Limb (tissue), 2 donors: ENCODE measurements around the gene AIG1.
"Not testable (repeated sequence)": the region's sequence is repeated elsewhere in the genome, so short reads cannot be mapped to it uniquely, and the experiment has no call there.

Experiments used
- DNase-seq, 2 donors: peaks; one replicate each; pipeline ENCODE4 v3.0.0-alpha.2; 2016; ENCODE audit errors: extremely low spot score in 2 of 2

The AIG1 gene

GRCh38 chr6:143325379-143326140, 264.9 kb downstream of the AIG1 start:
- DNase-seq, result no peak

DNA sequence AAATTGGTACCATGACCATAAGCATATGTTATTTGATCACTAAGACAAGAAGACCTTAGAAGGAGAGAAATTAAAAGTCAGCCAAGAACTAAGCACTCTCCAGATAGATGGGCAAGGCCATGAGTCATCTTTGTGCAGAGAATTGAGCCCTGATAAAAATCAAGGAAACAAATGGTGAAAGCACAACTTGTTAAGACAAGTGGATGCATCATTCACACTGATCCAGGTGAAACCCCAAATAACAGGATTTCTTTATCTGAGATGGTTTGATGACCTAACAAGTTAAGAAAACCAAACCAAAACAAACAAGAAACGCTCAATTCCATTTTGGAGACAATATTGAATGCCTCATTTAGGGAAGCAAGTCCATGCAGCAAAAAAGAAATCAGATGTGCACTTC, 268.2 kb downstream of the AIG1 start:
- no peak for DNase-seq

GRCh38 chr6:143329323-143329722, 268.6 kb downstream of the AIG1 start:
- DNase-seq, result no peak

- DNase-seq, result no peak
Observed at GRCh38 chr6:143331362-143331761, 270.7 kb downstream of the AIG1 start.

- peak in 1 of 2 donors; percentile 22 for DNase-seq
Observed at GRCh38 chr6:143332153-143332845, 271.6 kb downstream of the AIG1 start.

DNA sequence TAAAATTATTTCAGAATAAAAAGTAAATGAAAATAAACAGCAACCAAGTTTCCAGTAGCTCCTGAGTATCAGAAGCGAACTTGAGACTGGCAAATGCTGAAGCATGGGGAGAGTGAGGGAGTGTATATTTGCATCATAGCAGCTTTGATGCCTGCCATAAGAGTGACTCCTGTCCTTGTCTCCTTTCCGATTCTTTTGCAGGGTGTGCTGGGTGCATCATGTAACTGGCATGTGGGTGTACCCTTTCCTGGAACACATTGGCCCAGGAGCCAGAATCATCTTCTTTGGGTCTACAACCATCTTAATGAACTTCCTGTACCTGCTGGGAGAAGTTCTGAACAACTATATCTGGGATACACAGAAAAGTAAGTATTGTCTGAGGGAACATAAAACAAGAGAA, 272.4 kb downstream of the AIG1 start:
- DNase-seq, result no peak

DNA sequence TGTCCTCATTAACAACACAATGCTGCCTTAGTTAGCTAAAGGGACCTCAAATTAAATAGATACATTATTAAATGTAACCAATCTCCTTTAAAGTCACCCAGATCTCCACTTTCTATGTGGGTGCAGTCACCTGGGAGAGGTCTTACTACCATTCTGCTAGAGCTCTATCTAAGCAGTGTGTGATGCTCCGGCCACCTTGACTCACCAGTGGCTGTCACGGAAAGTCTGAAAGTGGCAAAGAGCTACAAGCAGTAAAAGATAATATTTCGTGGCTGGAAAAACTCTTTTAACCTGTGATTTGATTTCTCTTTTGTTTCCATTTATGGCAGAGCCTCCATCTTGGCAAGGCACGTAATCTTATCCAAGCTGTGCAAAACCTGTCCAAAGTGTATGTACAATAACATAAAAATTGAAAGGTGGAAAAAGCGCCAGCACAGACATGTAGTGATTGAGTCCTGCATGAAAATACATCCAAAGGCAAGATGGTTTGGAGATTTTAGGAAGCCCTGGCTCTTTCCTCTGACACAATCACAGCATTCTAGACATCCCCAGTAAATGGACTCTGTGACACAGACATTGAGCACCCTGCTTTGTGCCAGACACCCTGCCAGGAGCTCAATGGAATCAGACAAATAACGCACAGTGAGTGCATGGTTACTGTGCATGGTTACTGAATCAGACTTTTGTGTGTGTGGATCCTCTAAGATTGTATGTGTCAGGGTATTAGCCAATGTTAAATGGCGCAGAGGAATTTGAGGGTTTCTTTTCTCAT, 273.2 kb downstream of the AIG1 start:
- DNase-seq, result no peak

DNA sequence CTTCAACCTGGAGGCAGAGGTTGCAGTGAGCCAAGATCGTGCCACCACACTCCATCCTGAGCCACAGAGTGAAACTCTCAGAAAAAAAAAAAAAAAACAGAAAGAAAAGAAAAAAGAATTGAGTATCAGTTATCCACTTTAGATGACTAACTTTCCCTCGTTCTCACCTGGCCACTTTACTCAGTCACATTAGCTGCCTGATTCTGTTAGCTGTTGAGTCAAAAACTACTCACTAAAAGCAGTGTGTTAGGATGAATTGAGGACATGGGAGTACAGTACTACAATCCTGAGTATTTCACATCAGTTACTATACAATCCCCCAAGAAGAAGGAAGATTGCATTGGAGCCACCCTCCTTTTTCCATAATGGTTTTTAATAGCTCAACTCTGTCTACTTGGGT, 275.2 kb downstream of the AIG1 start:
- no peak for DNase-seq

- DNase-seq, result no peak
Observed at GRCh38 chr6:143336446-143337152, 275.9 kb downstream of the AIG1 start.

GRCh38 chr6:143337201-143337949, 276.7 kb downstream of the AIG1 start:
- no peak for DNase-seq

DNA sequence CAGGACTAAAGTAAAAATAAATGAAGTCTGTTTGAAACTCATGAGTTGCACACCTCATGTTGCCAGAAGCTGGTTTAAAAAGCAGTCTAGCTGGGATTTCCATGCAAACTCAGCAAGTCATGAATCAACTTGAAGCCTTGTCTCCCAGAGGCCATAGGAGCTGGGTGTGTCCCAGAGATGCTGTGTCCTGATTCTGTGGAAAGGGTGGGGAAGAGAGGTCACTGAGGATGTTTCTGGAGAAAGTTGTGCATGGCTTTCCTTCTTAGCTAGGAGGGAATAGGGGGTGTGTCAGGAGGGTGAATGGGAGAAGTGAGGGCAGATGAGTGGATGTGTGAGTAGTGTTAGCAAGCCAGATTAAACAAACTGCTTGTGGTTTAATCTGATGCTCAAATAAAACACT, 278.5 kb downstream of the AIG1 start:
- DNase-seq, result no peak

DNA sequence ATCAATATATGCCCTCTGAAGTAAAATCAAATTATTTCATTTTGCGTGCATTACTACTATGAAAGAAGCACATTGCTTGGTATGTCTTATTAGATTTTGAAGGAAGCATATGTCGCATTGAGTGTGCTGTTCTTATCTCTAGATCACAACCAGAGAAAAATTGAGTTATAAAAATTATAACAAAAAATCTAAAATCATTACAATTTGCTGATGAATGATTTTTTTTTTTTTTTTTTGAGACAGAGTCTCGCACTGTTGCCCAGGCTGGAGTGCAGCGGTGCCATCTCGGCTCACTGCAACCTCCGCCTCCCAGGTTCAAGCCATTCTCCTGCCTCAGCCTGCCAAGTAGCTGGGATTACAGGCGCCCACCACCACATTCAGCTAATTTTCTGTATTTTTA, 284.8 kb downstream of the AIG1 start:
- not testable (repeated sequence) for DNase-seq

GRCh38 chr6:143346004-143346403, 285.3 kb downstream of the AIG1 start:
- DNase-seq, result no peak

GRCh38 chr6:143348531-143348930, 287.8 kb downstream of the AIG1 start:
- no peak for DNase-seq

- no peak for DNase-seq
Observed at GRCh38 chr6:143349530-143349929, 288.8 kb downstream of the AIG1 start.

GRCh38 chr6:143356101-143356880, 295.6 kb downstream of the AIG1 start:
- DNase-seq, result no peak

- no peak for DNase-seq
Observed at GRCh38 chr6:143357152-143357551, 296.5 kb downstream of the AIG1 start.

GRCh38 chr6:143357561-143358255, 297.0 kb downstream of the AIG1 start:
- DNase-seq, result peak in 1 of 2 donors; percentile 34

DNA sequence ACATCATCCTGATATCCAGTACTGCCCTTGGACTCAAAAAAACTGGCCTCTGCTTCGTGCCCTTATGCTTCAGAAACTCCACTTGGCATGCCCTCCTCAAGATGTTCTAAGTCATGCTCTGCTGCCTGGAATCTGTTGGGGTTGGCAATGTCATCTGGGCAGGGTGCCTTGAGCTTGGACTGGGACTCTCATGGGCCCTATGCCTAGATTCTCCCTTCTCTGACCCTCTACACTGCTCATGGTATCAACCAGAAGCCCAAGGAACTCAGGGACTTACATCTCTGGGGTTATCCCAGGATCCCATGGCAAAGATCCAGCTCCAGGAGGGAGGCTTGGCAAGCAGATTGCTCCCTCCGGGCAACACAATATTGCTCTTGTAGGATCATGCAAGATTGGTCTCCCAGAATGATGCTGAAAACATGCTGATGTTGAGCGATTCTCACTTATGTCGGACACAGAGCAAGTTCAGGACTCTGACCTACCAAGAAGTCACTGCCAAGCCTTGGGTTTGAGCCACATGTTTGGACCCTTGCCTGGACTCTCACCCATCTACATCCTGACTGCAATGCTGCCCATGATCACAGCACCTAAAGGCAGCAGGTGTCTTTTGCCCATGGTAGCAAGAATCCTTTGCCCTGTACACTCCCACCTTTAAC, 301.0 kb downstream of the AIG1 start:
- DNase-seq, result no peak
